ENCODE results near the gene COL18A1.

DNA sequence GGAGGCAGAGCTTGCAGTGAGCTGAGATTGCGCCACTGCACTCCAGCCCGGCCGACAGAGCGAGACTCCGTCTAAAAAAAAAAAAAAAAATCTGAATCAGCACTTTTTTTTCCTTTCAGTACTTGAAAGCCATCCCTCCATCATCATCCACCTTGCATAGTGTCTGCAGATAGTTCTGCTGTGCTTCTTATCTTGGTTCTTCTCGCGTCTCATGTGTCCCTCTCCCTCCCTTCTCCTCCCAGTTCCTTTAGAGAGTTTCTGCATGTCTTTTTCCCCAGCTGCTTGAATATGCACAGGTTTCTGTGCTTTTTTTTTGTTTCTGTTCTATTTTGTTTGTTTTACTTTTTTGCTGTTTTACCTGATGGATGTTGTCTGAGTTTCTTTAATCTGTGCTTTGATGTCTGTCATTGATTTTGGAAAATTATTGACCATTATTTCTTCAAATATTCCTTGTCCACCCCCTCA, 3.9 kb upstream of the COL18A1 start:
- no peak for TF ChIP-seq EZH2phosphoT487 (IDR thresholded peaks at IDR 0.05)
- TF ChIP-seq, protein P1, sequence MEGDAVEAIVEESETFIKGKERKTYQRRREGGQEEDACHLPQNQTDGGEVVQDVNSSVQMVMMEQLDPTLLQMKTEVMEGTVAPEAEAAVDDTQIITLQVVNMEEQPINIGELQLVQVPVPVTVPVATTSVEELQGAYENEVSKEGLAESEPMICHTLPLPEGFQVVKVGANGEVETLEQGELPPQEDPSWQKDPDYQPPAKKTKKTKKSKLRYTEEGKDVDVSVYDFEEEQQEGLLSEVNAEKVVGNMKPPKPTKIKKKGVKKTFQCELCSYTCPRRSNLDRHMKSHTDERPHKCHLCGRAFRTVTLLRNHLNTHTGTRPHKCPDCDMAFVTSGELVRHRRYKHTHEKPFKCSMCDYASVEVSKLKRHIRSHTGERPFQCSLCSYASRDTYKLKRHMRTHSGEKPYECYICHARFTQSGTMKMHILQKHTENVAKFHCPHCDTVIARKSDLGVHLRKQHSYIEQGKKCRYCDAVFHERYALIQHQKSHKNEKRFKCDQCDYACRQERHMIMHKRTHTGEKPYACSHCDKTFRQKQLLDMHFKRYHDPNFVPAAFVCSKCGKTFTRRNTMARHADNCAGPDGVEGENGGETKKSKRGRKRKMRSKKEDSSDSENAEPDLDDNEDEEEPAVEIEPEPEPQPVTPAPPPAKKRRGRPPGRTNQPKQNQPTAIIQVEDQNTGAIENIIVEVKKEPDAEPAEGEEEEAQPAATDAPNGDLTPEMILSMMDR (IDR thresholded peaks at IDR 0.05): no peak
